PC-9 (cell line): Measurements from ENCODE around the gene BPTF. TPM values are rescaled to one million over a fixed set of nuclear protein-coding genes. Genes with fewer than 3 reads are reported as not detected.
"Not testable (repeated sequence)": the region's sequence is repeated elsewhere in the genome, so short reads cannot be mapped to it uniquely, and the experiment has no call there.

Experiments used
- BruUV-seq: library from RNA; stranded (reverse); fragments of 400-500 nt; replicated peaks from 2 replicates; lab custom pipeline; 2021; lab: Mats Ljungman, UMichigan
- CTCF ChIA-PET: fragments of 300-600 bp; sonication (Branson Sonifier 250); formaldehyde crosslinking; loops from one replicate; lab custom pipeline; 2022; ENCODE audit warnings: antibody characterized with exemption; lab: Charles Lee
- POLR2A ChIA-PET: fragments of 300-600 bp; sonication (Branson Sonifier 250); formaldehyde crosslinking; loops from one replicate; lab custom pipeline; 2022; ENCODE audit warnings: antibody characterized with exemption; ENCODE audit not compliant: unreplicated experiment; lab: Charles Lee
- DNase-seq, 2 experiments: peaks; one replicate each; pipeline versions ENCODE4 v3.0.0 to v3.0.0-alpha.2; 2015 to 2022; ENCODE audit warnings: mixed read lengths in 1 of 2
- H2AFZ ChIP-seq: fragments of 200-600 bp; sonication (generic); 2 replicates; pipeline ENCODE4 v1.8.1; 2017; ENCODE audit warnings: antibody characterized with exemption
- H3F3A ChIP-seq: fragments of 200-600 bp; sonication (generic); 2 replicates; pipeline ENCODE4 v1.8.1; 2017; ENCODE audit warnings: antibody characterized with exemption, mild to moderate bottlenecking, low read depth; ENCODE audit not compliant: insufficient read depth
- H3K27ac ChIP-seq: fragments of 200-600 bp; sonication (generic); 2 replicates; pipeline ENCODE4 v1.6.1; 2016; ENCODE audit warnings: mixed run types
- H3K27me3 ChIP-seq: fragments of 200-600 bp; sonication (generic); 2 replicates; pipeline ENCODE4 v1.6.1; 2016; ENCODE audit warnings: low read depth, mixed run types; ENCODE audit not compliant: insufficient read depth
- H3K36me3 ChIP-seq: fragments of 200-600 bp; sonication (generic); 2 replicates; pipeline ENCODE4 v1.6.1; 2016; ENCODE audit warnings: low read depth, mixed run types
- H3K4me1 ChIP-seq: fragments of 200-600 bp; sonication (generic); replicated peaks from 2 replicates; pipeline ENCODE4 v1.6.1; 2016; ENCODE audit warnings: mixed run types; ENCODE audit not compliant: insufficient read depth
- H3K4me2 ChIP-seq: fragments of 200-600 bp; sonication (generic); 2 replicates; pipeline ENCODE4 v1.6.1; 2017; ENCODE audit warnings: mixed run types
- H3K4me3 ChIP-seq: fragments of 200-600 bp; sonication (generic); 2 replicates; pipeline ENCODE4 v1.6.1; 2016; ENCODE audit warnings: mixed run types
- H3K79me2 ChIP-seq: fragments of 200-600 bp; sonication (generic); 2 replicates; pipeline ENCODE4 v1.6.1; 2017; ENCODE audit warnings: low read depth, mixed run types
- H3K9me2 ChIP-seq: fragments of 200-600 bp; sonication (generic); 2 replicates; pipeline ENCODE4 v1.8.1; 2017; ENCODE audit warnings: mild to moderate bottlenecking; ENCODE audit not compliant: insufficient read depth
- H3K9me3 ChIP-seq: fragments of 200-600 bp; sonication (generic); 2 replicates; pipeline ENCODE4 v1.8.1; 2016; ENCODE audit warnings: low read depth; ENCODE audit not compliant: insufficient read depth
- H4K20me1 ChIP-seq: fragments of 200-600 bp; sonication (generic); 2 replicates; pipeline ENCODE4 v1.8.1; 2017; ENCODE audit not compliant: insufficient read depth
- EZH2 ChIP-seq: fragments of 200-600 bp; sonication (generic); IDR thresholded peaks from 2 replicates; pipeline ENCODE4 v1.8.0; 2017; ENCODE audit warnings: antibody characterized with exemption, low read depth
- intact Hi-C: fragments of 100-400 bp; cut with micrococcal nuclease; formaldehyde crosslinking; loops from one replicate; pipeline ENCODE4 v1.10.0; 2022; ENCODE audit not compliant: unreplicated experiment
- total RNA-seq: library from RNA; stranded (reverse); gene quantifications from 2 replicates; pipeline ENCODE4 v1.2.3, GENCODE V29; 2021
- TF ChIP-seq, protein P1 (sequence below): fragments of 200-600 bp; sonication (generic); conservative IDR thresholded peaks from 2 replicates; pipeline ENCODE4 v1.6.1; 2017; ENCODE audit warnings: mixed run types, antibody characterized with exemption, mild to moderate bottlenecking, moderate library complexity

Gene BPTF
- total RNA-seq, 1 experiment from 2014 or later = 95.6 TPM

DNA sequence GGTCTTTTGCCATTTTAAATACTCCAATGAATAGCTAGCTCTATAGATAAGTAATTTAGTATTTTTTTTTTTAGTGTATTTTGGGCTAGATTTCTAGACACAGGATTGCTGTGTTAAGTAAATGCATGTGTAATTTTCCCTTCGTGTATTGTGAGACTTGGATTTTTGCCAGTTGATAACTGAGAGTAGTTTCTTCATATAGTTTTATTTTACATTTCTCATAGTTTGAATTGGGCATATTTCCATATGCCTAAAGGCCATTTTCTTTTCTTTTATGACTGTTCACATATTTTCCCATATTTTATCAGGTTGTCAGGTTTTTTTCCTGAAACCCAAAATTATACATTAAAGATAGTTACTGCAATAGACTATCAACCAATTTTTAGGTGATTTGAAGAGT lies 59.4 kb downstream of the BPTF start:
- TF ChIP-seq, protein P1, sequence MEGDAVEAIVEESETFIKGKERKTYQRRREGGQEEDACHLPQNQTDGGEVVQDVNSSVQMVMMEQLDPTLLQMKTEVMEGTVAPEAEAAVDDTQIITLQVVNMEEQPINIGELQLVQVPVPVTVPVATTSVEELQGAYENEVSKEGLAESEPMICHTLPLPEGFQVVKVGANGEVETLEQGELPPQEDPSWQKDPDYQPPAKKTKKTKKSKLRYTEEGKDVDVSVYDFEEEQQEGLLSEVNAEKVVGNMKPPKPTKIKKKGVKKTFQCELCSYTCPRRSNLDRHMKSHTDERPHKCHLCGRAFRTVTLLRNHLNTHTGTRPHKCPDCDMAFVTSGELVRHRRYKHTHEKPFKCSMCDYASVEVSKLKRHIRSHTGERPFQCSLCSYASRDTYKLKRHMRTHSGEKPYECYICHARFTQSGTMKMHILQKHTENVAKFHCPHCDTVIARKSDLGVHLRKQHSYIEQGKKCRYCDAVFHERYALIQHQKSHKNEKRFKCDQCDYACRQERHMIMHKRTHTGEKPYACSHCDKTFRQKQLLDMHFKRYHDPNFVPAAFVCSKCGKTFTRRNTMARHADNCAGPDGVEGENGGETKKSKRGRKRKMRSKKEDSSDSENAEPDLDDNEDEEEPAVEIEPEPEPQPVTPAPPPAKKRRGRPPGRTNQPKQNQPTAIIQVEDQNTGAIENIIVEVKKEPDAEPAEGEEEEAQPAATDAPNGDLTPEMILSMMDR = no peak
- TF ChIP-seq EZH2 = no peak
- POLR2A ChIA-PET = no interaction called here

DNA sequence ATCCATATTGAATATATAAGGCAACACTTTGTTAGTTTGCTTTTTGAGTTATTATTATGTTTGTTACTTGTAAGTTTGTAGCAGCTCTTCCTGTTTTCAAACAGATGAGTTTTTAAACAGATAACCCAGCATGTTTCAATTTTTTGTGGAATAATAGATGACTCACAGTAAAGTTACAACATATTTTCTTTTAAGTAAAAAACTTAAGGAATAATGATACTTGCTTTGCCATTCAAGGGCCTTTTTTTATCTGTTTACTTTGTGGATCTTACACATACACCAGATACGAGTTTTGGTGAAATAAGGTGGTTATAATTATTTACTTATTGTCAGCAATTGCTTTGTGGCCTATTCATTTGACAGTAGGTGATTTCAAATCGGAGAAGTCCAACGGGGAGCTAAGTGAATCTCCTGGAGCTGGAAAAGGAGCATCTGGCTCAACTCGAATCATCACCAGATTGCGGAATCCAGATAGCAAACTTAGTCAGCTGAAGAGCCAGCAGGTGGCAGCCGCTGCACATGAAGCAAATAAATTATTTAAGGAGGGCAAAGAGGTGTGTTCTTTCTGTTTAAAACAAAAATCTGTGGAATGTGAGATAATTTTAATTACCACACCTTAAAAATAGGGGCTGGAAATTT lies 66.3 kb downstream of the BPTF start:
- BruUV-seq = no TSS peak
- peak in 1 of 2 experiments; percentile 63 for DNase-seq

More for the DNA sequence above, 59.4 kb downstream of the BPTF start:
- no peaks in the 10 kb centered on the region for H3K27me3 ChIP-seq
- H3K79me2 ChIP-seq = no peaks in the 10 kb centered on the region
- CTCF ChIA-PET = no interaction called here
- no peaks in the 10 kb centered on the region for H3K36me3 ChIP-seq
- BruUV-seq = no TSS peak
- no peak overlapping the region for H2AFZ ChIP-seq
- intact Hi-C loops = no loop called here
- H3K27ac ChIP-seq = no peak overlapping the region
- H3K4me3 ChIP-seq = no peak overlapping the region
- H3K9me3 ChIP-seq = no peaks in the 10 kb centered on the region
- no peak overlapping the region for H3K4me2 ChIP-seq
- H3K9me2 ChIP-seq = no peaks in the 10 kb centered on the region
- peaks cover 3% of the 10 kb centered on the region; the same call in 1 of the 2 replicates for H4K20me1 ChIP-seq
- H3K4me1 ChIP-seq = no peaks in the 10 kb centered on the region
- H3F3A ChIP-seq = peaks cover 6% of the 10 kb centered on the region
- no peak for DNase-seq

DNA sequence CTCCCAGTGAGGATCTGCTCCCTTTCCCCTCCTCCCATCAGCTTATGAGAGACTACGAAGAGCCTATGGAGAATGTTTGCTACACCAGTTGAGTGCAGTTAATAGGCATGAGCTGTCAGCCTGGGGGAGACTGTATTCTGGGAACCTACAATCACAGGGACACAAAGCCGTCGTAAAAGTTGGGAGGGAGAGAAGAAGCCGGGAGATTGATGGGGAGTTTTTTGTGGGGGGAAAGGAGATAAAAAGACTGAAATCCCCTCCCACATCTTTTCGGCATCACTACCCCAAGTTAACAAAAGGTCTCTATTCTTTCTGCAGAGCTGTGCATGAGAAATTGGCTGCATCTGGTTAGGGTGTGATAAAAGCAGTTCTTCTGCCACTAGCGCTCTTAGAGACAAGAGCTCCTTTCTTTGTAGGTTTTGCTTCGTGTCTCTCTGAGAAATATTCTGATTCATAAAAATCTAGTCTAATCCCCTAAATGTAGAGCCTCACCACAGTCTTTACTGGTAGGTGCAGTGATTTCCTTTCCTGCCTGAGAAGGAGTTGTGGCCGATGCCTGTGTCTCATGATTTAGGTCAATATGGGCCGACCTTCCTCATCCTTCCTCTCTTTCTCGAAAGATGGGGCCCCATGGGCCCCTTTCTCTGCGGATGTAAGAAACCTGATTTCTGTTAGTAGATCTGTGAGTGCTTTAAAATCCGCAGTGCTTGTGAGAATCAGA lies 77.4 kb downstream of the BPTF start:
- CTCF ChIA-PET = no interaction called here
- peaks cover 28% of the 10 kb centered on the region for H3K36me3 ChIP-seq

More for the DNA sequence above, 66.3 kb downstream of the BPTF start:
- ChIA-PET POLR2A (no interaction called here), CTCF (no interaction called here)
- H4K20me1 ChIP-seq = peaks cover 13% of the 10 kb centered on the region
- peaks cover 18% of the 10 kb centered on the region; the same call in 1 of the 2 replicates for H3F3A ChIP-seq
- peaks cover 14% of the 10 kb centered on the region for H3K4me1 ChIP-seq
- H2AFZ ChIP-seq = no peak overlapping the region
- 0 out of 2 replicates have a peak, but pooled peaks cover 5% of the 10 kb centered on the region for H3K79me2 ChIP-seq
- H3K36me3 ChIP-seq = peaks cover 27% of the 10 kb centered on the region
- H3K27me3 ChIP-seq = no peaks in the 10 kb centered on the region
- 0 out of 2 replicates have a peak, but pooled peaks cover 4% of the 10 kb centered on the region for H3K9me3 ChIP-seq
- peak overlapping the region; percentile 42 for H3K27ac ChIP-seq
- intact Hi-C loops = loop anchor here (5.0 kb wide), 1 partner anchor 89 kb away; no protein-coding TSS in a partner anchor
- H3K9me2 ChIP-seq = no peaks in the 10 kb centered on the region
- peak overlapping the region; percentile 13; the same call in 1 of the 2 replicates for H3K4me2 ChIP-seq
- no peak for TF ChIP-seq EZH2
- TF ChIP-seq, protein P1 = peak; percentile 58; the same call in 1 of the 2 replicates
- H3K4me3 ChIP-seq = no peak overlapping the region

DNA sequence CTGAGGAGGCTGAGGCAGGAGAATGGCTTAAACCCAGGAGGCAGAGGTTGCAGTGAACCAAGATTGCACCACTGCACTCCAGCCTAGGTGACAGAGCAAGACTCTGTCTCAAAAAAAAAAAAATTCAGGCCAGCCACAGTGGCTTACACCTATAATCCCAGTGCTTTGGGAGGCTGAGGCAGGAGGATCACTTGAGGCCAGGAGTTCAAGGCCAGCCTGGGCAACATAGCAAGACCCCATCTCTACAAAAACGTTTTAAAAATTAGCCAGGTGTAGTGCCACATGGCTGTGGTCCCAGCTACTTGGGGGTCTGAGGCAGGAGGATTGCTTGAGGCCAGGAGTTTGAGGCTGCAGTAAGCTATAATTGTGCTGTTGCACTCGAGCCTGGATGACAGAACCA lies 80.0 kb downstream of the BPTF start:
- H3F3A ChIP-seq = peaks cover 14% of the 10 kb centered on the region; the same call in 1 of the 2 replicates
- H3K27me3 ChIP-seq, H3K27ac ChIP-seq, H3K4me2 ChIP-seq, CTCF ChIA-PET, intact Hi-C loops, H3K4me3 ChIP-seq, H3K4me1 ChIP-seq, H3K9me3 ChIP-seq, DNase-seq, H2AFZ ChIP-seq, H4K20me1 ChIP-seq, H3K79me2 ChIP-seq, BruUV-seq, H3K9me2 ChIP-seq: not testable (repeated sequence)
- peaks cover 39% of the 10 kb centered on the region for H3K36me3 ChIP-seq
- POLR2A ChIA-PET = interaction anchor here (0.7 kb wide), 1 partner anchor 130 kb away, joined by 6 read pairs; no protein-coding TSS in a partner anchor

More for the DNA sequence above, 77.4 kb downstream of the BPTF start:
- H3K27me3 ChIP-seq = no peaks in the 10 kb centered on the region
- H3K27ac ChIP-seq = no peak overlapping the region
- H3K79me2 ChIP-seq = no peaks in the 10 kb centered on the region
- H3K4me3 ChIP-seq = no peak overlapping the region
- POLR2A ChIA-PET = no interaction called here
- intact Hi-C loops = no loop called here
- H2AFZ ChIP-seq = no peak overlapping the region
- H3K4me2 ChIP-seq = no peak overlapping the region
- no peaks in the 10 kb centered on the region for H3K9me3 ChIP-seq
- H4K20me1 ChIP-seq = no peaks in the 10 kb centered on the region; the same call in 1 of the 2 replicates
- DNase-seq = no peak
- H3K9me2 ChIP-seq = no peaks in the 10 kb centered on the region
- no peaks in the 10 kb centered on the region for H3K4me1 ChIP-seq
- no peak for TF ChIP-seq EZH2
- TF ChIP-seq, protein P1 = no peak
- peaks cover 4% of the 10 kb centered on the region; the same call in 1 of the 2 replicates for H3F3A ChIP-seq
- BruUV-seq = no TSS peak
